Left renal pelvis (tissue), 4 donors: Measurements from ENCODE around the gene CHRNA9. TPM values are rescaled to one million over a fixed set of nuclear protein-coding genes. Genes with fewer than 3 reads are reported as not detected.
"Not testable (repeated sequence)": the region's sequence is repeated elsewhere in the genome, so short reads cannot be mapped to it uniquely, and the experiment has no call there.

Experiments used
- DNase-seq, 4 donors: peaks; one replicate each; pipeline ENCODE4 v3.0.0-alpha.2; 2013; ENCODE audit warnings: low read depth in 4 of 4, low spot score in 3 of 4
- polyA plus RNA-seq, 4 donors: library from polyadenylated mRNA; unstranded; fragments of 120-200 nt; gene quantifications; one replicate each; pipeline ENCODE4 v1.2.1, GENCODE V29; 2013; ENCODE audit not compliant: insufficient read length in 4 of 4

CHRNA9 gene
- polyA plus RNA-seq, 4 donors: 0.19 to 1.8 (median 1.3) TPM

GRCh38 chr4:40377512-40378365 lies 42.6 kb downstream of the CHRNA9 start:
- DNase-seq: no peak

- DNase-seq: no peak
These were observed 43.5 kb downstream of the CHRNA9 start for GRCh38 chr4:40378619-40379018.

- no peak for DNase-seq
These were observed 44.1 kb downstream of the CHRNA9 start for GRCh38 chr4:40379248-40379647.

GRCh38 chr4:40380647-40381046 lies 45.5 kb downstream of the CHRNA9 start:
- no peak for DNase-seq

- no peak for DNase-seq
These were observed 53.1 kb downstream of the CHRNA9 start for GRCh38 chr4:40388239-40388638.

- no peak for DNase-seq
These were observed 54.9 kb downstream of the CHRNA9 start for GRCh38 chr4:40389986-40390385.

- not testable (repeated sequence) for DNase-seq
These were observed 57.1 kb downstream of the CHRNA9 start for GRCh38 chr4:40392241-40392640.

GRCh38 chr4:40394236-40394635 lies 59.1 kb downstream of the CHRNA9 start:
- DNase-seq: no peak

GRCh38 chr4:40395166-40395900 lies 60.2 kb downstream of the CHRNA9 start:
- no peak for DNase-seq

GRCh38 chr4:40395908-40396793 lies 61.0 kb downstream of the CHRNA9 start:
- peak; percentile 50 to 77 (median 64) for DNase-seq

- no peak for DNase-seq
These were observed 64.4 kb downstream of the CHRNA9 start for GRCh38 chr4:40399578-40399977.

- DNase-seq: no peak
These were observed 66.0 kb downstream of the CHRNA9 start for GRCh38 chr4:40401096-40401495.

- DNase-seq: peak in 1 of 4 donors; percentile 37
These were observed 66.5 kb downstream of the CHRNA9 start for GRCh38 chr4:40401631-40402030.

- DNase-seq: no peak
These were observed 67.4 kb downstream of the CHRNA9 start for GRCh38 chr4:40402556-40402955.

GRCh38 chr4:40403081-40403480 lies 67.9 kb downstream of the CHRNA9 start:
- no peak for DNase-seq

Other genes starting within 250 kb of the CHRNA9 start
- 1 to 10 TPM in 1 of 4 donors, under 1 TPM in 3; 0.67 to 1.0 (median 0.85) TPM for gene RHOH, start 138.3 kb upstream of the CHRNA9 start, polyA plus RNA-seq